GM18909 (cell line): ENCODE data around the gene PAM.
"Not testable (repeated sequence)": the region's sequence is repeated elsewhere in the genome, so short reads cannot be mapped to it uniquely, and the experiment has no call there.

ENCODE experiments used
- ATAC-seq: cut with Tn5 transposase; IDR thresholded peaks from one replicate; pipeline ENCODE4 v1.9.1; 2021; ENCODE audit warnings: mild to moderate bottlenecking; ENCODE audit not compliant: unreplicated experiment, poor library complexity

PAM gene

GRCh38 chr5:102775756-102776155, 20.7 kb downstream of the PAM start:
- ATAC-seq, result not testable (repeated sequence)

DNA sequence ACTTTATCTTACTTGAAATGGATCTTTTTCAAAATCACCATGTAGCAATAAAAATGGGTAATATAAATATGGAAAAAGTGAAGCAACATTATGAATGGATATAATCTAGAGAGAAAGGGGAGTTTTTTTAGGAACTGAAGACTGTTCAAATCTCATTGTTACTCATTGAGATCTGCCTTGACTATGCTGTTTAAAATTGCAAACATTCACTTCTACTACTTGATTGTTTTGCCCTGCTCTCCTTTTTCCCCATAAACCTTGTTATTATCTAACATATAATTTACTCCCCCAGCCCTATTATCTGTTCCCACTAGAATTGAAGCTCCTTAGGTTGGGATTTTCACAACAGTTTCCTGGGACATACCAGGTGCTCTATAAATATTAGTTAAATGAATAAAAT, 22.0 kb downstream of the PAM start:
- ATAC-seq, result no peak

DNA sequence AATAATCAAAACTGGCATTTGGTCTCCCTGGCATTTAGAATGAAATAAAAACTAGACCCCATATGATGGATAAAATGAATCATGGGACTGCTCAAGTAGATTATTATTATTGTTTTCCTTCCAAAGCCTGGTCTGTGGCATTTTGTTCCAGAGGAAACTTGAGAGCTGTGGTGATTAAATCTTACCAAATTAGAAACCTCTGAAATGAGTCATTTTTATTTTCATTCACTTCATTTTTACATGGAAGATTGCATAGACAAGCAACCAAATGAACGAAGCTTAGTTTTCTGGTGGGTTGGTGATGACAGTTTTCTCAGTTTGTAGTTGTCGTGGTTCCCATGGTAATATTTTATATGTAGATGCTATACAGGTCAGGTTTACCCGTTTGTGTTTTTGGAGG, 23.4 kb downstream of the PAM start:
- no peak for ATAC-seq

- peak; percentile 45 for ATAC-seq
Measured at GRCh38 chr5:102781359-102781758, 26.3 kb downstream of the PAM start.

GRCh38 chr5:102781786-102782185, 26.7 kb downstream of the PAM start:
- no peak for ATAC-seq

DNA sequence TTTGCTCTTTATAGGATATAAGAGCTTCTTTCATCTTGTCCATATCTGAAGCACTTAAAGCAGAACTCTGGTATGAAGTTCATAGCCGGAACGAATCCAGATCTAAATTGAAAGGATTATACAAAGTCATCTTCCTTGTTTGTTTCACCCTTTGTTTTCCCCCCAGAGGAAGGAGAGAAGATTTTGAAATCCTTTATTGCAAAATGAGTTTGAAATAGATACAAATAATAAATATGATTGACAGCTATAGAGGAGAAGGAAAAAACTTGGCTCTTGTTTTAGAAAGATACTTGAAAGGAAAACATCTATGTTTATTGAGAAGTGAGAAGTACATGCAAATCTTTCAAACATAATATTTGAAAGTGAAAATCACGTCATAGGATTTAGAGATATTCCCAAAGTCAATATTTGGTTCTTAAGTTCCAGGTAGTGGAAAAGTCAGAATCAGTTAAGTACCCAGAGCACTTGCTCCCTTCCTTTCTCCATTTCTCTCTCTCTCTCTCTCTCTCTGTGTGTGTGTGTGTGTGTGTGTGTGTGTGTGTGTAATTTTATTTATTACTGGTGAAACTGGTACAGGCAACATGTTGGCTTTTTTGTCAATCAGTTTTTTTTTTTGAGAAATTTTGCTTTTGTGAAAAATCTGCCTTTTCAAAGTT, 27.2 kb downstream of the PAM start:
- no peak for ATAC-seq

- ATAC-seq, result no peak
Measured at GRCh38 chr5:102787134-102787533, 32.0 kb downstream of the PAM start.

GRCh38 chr5:102788788-102789187, 33.7 kb downstream of the PAM start:
- no peak for ATAC-seq

GRCh38 chr5:102789469-102789868, 34.4 kb downstream of the PAM start:
- ATAC-seq, result no peak

DNA sequence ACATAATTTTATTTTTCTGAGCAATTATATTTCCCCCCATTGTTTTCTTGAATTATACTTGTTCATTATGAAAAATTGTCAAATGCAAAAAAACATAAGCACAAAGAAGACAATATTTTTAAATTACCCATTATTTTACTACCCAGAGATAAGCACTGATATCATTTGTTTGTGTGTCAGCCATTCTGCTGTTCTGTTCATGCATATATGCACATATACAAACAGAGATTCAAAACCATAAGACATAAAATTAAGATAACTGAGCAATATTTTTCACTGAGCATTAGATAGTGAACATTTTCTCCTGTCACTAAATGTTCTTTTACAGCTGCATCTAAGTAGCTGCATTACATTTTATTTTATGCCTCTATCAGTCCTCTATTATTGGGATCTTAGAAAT, 35.6 kb downstream of the PAM start:
- no peak for ATAC-seq

DNA sequence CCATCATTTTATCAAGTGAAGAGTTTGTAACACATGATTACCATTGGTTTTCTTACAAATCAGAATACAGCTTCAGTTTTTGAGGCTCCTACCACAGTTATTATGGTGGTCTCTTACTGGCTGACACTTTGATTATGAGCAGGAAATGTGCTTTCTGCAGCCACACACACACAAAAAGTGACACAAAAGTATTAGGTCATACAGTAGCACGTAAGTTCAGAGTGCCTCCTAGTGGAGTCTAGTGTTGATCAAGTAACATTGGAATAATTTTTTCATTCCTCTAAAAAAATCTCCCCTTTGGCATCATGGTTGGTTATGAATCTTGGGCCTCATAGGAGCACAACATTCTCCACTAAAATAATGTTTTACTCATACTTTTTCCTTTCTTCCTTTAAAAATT, 37.6 kb downstream of the PAM start:
- ATAC-seq, result no peak

- ATAC-seq, result no peak
Measured at GRCh38 chr5:102794047-102794446, 38.9 kb downstream of the PAM start.

GRCh38 chr5:102794677-102795331, 39.7 kb downstream of the PAM start:
- ATAC-seq, result no peak

DNA sequence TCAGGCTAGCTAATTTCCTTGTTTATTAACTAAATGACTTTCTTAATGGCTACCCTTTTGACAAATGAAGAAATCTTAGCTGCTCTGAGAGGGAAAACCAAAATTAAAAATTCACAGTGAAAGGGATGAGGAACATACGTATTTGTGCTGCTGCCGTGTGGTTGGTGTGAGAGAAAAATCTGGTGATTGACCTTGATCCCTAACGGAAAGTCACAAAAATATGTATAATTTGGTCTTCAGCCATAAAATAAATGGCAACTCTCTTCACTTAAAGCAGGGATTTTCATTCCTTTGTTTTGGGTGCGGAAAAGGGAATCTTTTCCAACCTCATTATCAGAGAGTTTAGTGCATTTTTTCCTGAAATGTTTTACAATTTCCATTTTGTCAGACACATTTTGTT, 40.4 kb downstream of the PAM start:
- no peak for ATAC-seq

- ATAC-seq, result no peak
Measured at GRCh38 chr5:102796009-102796408, 40.9 kb downstream of the PAM start.

GRCh38 chr5:102796498-102796897, 41.4 kb downstream of the PAM start:
- ATAC-seq, result no peak

- ATAC-seq, result no peak
Measured at GRCh38 chr5:102797322-102797884, 42.3 kb downstream of the PAM start.

DNA sequence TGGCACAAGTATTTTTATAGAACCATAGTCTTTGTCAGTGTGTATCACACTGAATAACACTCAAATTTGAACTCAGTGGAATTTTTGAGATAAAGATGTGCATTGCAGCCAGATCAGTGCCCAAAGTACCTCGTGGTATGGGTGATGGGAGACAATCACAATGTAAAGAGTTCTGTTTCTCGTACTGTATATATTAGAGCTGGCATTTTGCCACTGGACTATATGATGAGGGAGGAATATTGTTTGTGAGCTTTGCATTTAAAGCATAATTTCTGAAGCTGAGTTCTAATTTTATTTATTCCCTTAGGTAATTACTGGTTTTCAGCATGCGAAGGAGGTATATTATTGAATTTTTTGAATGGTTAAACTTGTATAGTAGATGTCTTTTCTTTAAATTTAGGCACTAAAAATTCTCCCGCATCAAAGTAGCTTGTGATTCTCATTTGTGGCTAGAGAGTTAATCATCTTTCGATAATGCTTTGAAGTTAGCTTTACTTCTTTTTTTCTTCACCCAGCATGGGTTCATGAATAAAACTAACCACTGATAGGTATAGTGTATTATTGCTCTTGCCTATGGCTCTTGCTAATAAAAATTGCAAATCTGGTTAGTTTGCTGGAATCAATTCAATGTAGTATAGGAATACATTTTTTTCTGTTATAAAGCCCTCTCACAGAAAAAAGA, 43.1 kb downstream of the PAM start:
- no peak for ATAC-seq

GRCh38 chr5:102799017-102799416, 43.9 kb downstream of the PAM start:
- no peak for ATAC-seq

- ATAC-seq, result no peak
Measured at GRCh38 chr5:102800427-102800826, 45.3 kb downstream of the PAM start.

DNA sequence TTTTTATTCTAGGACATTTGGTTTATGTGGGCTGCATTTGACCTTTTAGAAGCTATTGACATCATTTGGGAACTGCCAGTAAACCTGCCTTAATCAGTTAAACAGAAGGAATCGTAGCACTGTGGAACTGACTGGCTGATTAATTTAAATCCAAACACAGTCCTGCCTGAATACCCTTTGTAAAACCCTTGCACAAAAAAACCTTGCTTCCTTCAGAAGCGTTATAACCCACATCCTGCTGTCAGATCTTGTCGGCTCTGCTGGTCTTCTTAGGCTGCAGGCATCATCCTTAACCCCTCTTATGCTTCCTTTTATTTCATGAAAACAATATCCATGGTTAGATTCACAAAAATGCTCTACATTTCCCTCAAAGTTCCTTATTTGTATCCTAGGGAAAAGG, 46.3 kb downstream of the PAM start:
- peak; percentile 81 for ATAC-seq
